A673 (cell line): ENCODE measurements around the gene ZNF664. TPM values are rescaled to one million over a fixed set of nuclear protein-coding genes. Genes with fewer than 3 reads are reported as not detected.

Source experiments
- BruUV-seq: library from RNA; stranded (reverse); fragments of 400-500 nt; replicated peaks from 2 replicates; lab custom pipeline; 2021; lab: Mats Ljungman, UMichigan
- CTCF ChIA-PET: fragments of 300-600 bp; sonication (Branson Sonifier 250); formaldehyde crosslinking; loops from one replicate; lab custom pipeline; 2022; ENCODE audit warnings: antibody characterized with exemption; lab: Charles Lee
- POLR2A ChIA-PET: fragments of 300-600 bp; sonication (Branson Sonifier 250); formaldehyde crosslinking; loops from one replicate; lab custom pipeline; 2022; ENCODE audit warnings: antibody characterized with exemption; ENCODE audit not compliant: low non-redundant PET; lab: Charles Lee
- DNase-seq: peaks from one replicate; pipeline ENCODE4 v3.0.0-alpha.2; 2015; ENCODE audit warnings: low spot score
- H3K27ac ChIP-seq: fragments of 200-600 bp; sonication (generic); 2 replicates; pipeline ENCODE4 v1.5.1; 2016; ENCODE audit warnings: mixed run types, low read depth, mild to moderate bottlenecking, mixed read lengths, antibody characterized with exemption, low read length; ENCODE audit not compliant: poor library complexity, severe bottlenecking
- H3K27me3 ChIP-seq: fragments of 200-600 bp; sonication (generic); replicated peaks from 2 replicates; pipeline ENCODE4 v1.6.1; 2017; ENCODE audit warnings: mixed run types, low read depth, mild to moderate bottlenecking, mixed read lengths, antibody characterized with exemption, low read length; ENCODE audit not compliant: insufficient read depth, poor library complexity
- H3K36me3 ChIP-seq: fragments of 200-600 bp; sonication (generic); 2 replicates; pipeline ENCODE4 v1.6.1; 2016; ENCODE audit warnings: mixed run types, mild to moderate bottlenecking, mixed read lengths, antibody characterized with exemption, low read length; ENCODE audit not compliant: insufficient read depth, poor library complexity, severe bottlenecking
- H3K4me1 ChIP-seq: fragments of 200-600 bp; sonication (generic); 2 replicates; pipeline ENCODE4 v1.6.1; 2017; ENCODE audit warnings: mixed run types, mild to moderate bottlenecking, mixed read lengths, antibody characterized with exemption, low read length; ENCODE audit not compliant: insufficient read depth, poor library complexity, severe bottlenecking
- H3K4me3 ChIP-seq: fragments of 200-600 bp; sonication (generic); 2 replicates; pipeline ENCODE4 v1.5.1; 2016; ENCODE audit warnings: low read depth, mixed run types, mild to moderate bottlenecking, mixed read lengths, low read length; ENCODE audit not compliant: poor library complexity, severe bottlenecking
- H3K9me3 ChIP-seq: fragments of 200-600 bp; sonication (generic); 2 replicates; pipeline ENCODE4 v1.6.1; 2016; ENCODE audit warnings: mixed run types, low read depth, mild to moderate bottlenecking, mixed read lengths, antibody characterized with exemption, low read length; ENCODE audit not compliant: poor library complexity, severe bottlenecking
- CTCF ChIP-seq: fragments of 300-800, 200-600 bp; sonication (generic); conservative IDR thresholded peaks from 2 replicates; pipeline ENCODE4 v1.5.1; 2017; ENCODE audit warnings: low read depth, mild to moderate bottlenecking, antibody characterized with exemption, low read length, moderate library complexity, mixed read lengths
- EZH2 ChIP-seq: fragments of 200-600 bp; sonication (generic); IDR thresholded peaks from 2 replicates; pipeline ENCODE4 v1.6.1; 2017; ENCODE audit warnings: borderline replicate concordance, low read depth, mild to moderate bottlenecking, mixed read lengths, antibody characterized with exemption, low read length; ENCODE audit not compliant: poor library complexity, severe bottlenecking
- intact Hi-C: fragments of 100-400 bp; cut with micrococcal nuclease; formaldehyde crosslinking; loops from one replicate; pipeline ENCODE4 v1.10.0; 2022; ENCODE audit not compliant: unreplicated experiment
- total RNA-seq: library from RNA; stranded (reverse); gene quantifications from 2 replicates; pipeline ENCODE4 v1.2.3, GENCODE V29; 2021

Gene ZNF664
- total RNA-seq, 1 experiment from 2014 or later = 135 TPM

- no peaks in the 10 kb centered on the region for H3K27me3 ChIP-seq
- POLR2A ChIA-PET = no interaction called here
- DNase-seq = no peak
- TF ChIP-seq EZH2 = no peak
- TF ChIP-seq CTCF = no peak
- CTCF ChIA-PET = no interaction called here
- H3K36me3 ChIP-seq = peaks cover 29% of the 10 kb centered on the region
- H3K4me1 ChIP-seq = peaks cover 15% of the 10 kb centered on the region
- H3K4me3 ChIP-seq = no peak overlapping the region
- intact Hi-C loops = no loop called here
- no TSS peak for BruUV-seq
- no peak overlapping the region for H3K27ac ChIP-seq
- H3K9me3 ChIP-seq = no peaks in the 10 kb centered on the region
Measured at GRCh38 chr12:123976227-123976826, 3.3 kb downstream of the ZNF664 start.

GRCh38 chr12:123979566-123979965 lies 6.6 kb downstream of the ZNF664 start:
- BruUV-seq = no TSS peak
- no peak for DNase-seq
- POLR2A ChIA-PET = interaction anchor here (0.7 kb wide), 1 partner anchor 416 kb away, joined by 5 read pairs; no protein-coding TSS in a partner anchor

GRCh38 chr12:123982269-123982668 lies 9.3 kb downstream of the ZNF664 start:
- CTCF ChIA-PET = no interaction called here

More at GRCh38 chr12:123979566-123979965, 6.6 kb downstream of the ZNF664 start:
- H3K36me3 ChIP-seq = peaks cover 29% of the 10 kb centered on the region
- H3K4me1 ChIP-seq = peaks cover 9% of the 10 kb centered on the region
- TF ChIP-seq CTCF (no peak), EZH2 (no peak)
- H3K9me3 ChIP-seq = no peaks in the 10 kb centered on the region
- no peak overlapping the region for H3K27ac ChIP-seq
- CTCF ChIA-PET = no interaction called here
- no peaks in the 10 kb centered on the region for H3K27me3 ChIP-seq
- intact Hi-C loops = no loop called here
- H3K4me3 ChIP-seq = no peak overlapping the region

More at GRCh38 chr12:123982269-123982668, 9.3 kb downstream of the ZNF664 start:
- Histone ChIP-seq H3K9me3 (no peaks in the 10 kb centered on the region), H3K4me1 (peaks cover 13% of the 10 kb centered on the region), H3K4me3 (no peak overlapping the region), H3K27ac (no peak overlapping the region), H3K27me3 (no peaks in the 10 kb centered on the region), H3K36me3 (peaks cover 11% of the 10 kb centered on the region)
- intact Hi-C loops = no loop called here
- BruUV-seq = no TSS peak
- POLR2A ChIA-PET = no interaction called here
- TF ChIP-seq EZH2 = no peak
- DNase-seq = no peak
